K562 (cell line): ENCODE results near the gene GATC. TPM values are rescaled to one million over a fixed set of nuclear protein-coding genes. Genes with fewer than 3 reads are reported as not detected.

Experiments
- CEBPZ ChIP-seq: fragments of 150-350 bp; IDR thresholded peaks from 2 replicates; pipeline ENCODE4 v1.6.1; 2014; ENCODE audit warnings: low read depth, mild to moderate bottlenecking, low read length, borderline replicate concordance
- ETS1 ChIP-seq: conservative IDR thresholded peaks from 2 replicates; pipeline ENCODE4 v1.6.1; 2011; ENCODE audit warnings: low read depth, mild to moderate bottlenecking, low read length; ENCODE audit not compliant: control insufficient read depth
- FOXA3 ChIP-seq, 2 experiments: fragments of 450-650 bp in 1 of 2; sonication (generic) in 1 of 2; formaldehyde crosslinking; IDR thresholded peaks in 1 of 2; conservative IDR thresholded peaks in 1 of 2; 2 replicates each; pipeline versions ENCODE4 v1.4.0 to v1.8.0; 2020 to 2022; ENCODE audit warnings: mild to moderate bottlenecking in 2 of 2, missing genetic modification reagents in 1 of 2
- HDAC1 ChIP-seq, 2 experiments: fragments of 450-650 bp; IDR thresholded peaks; 2 replicates each; pipeline ENCODE4 v1.6.1; 2016 to 2017; ENCODE audit warnings: inconsistent platforms in 1 of 2, mild to moderate bottlenecking in 1 of 2, moderate library complexity in 1 of 2
- HDAC2 ChIP-seq: fragments of 450-650 bp; IDR thresholded peaks from 2 replicates; pipeline ENCODE4 v1.6.1; 2016; ENCODE audit warnings: mild to moderate bottlenecking
- HDGF ChIP-seq: fragments of 450-650 bp; IDR thresholded peaks from 2 replicates; pipeline ENCODE4 v1.6.1; 2016
- MAFF ChIP-seq: IDR thresholded peaks from 2 replicates; pipeline ENCODE4 v1.6.1; 2012; ENCODE audit warnings: low read length, improper control_type of control experiment
- MCM3 ChIP-seq: fragments of 450-650 bp; IDR thresholded peaks from 2 replicates; pipeline ENCODE4 v1.6.1; 2016
- NR2C1 ChIP-seq, 2 experiments: fragments of 450-650 bp; IDR thresholded peaks; 2 replicates each; pipeline ENCODE4 v1.6.1; 2017; ENCODE audit warnings: mild to moderate bottlenecking in 2 of 2, antibody characterized with exemption in 1 of 2, inconsistent platforms in 1 of 2, missing compliant biosample characterization in 1 of 2, missing genetic modification characterization in 1 of 2
- RNF219 ChIP-seq: fragments of 250-450 bp; sonication (Bioruptor Pico); IDR thresholded peaks from 2 replicates; pipeline ENCODE4 v1.5.0; 2022; ENCODE audit warnings: mild to moderate bottlenecking
- TAF1 ChIP-seq: IDR thresholded peaks from 2 replicates; pipeline ENCODE4 v1.6.1; 2011; ENCODE audit warnings: mild to moderate bottlenecking, low read length, moderate library complexity; ENCODE audit not compliant: insufficient read depth, control insufficient read depth, severe bottlenecking; ENCODE audit errors: extremely low read depth
- TCF3 ChIP-seq: sonication (generic); formaldehyde crosslinking; IDR thresholded peaks from 2 replicates; pipeline ENCODE4 v1.4.0; 2020; ENCODE audit warnings: mild to moderate bottlenecking, missing genetic modification reagents
- TFAP4 ChIP-seq: sonication (generic); formaldehyde crosslinking; IDR thresholded peaks from 2 replicates; pipeline ENCODE4 v1.8.0; 2022; ENCODE audit warnings: missing genetic modification reagents, mild to moderate bottlenecking, moderate library complexity, borderline replicate concordance
- UBTF ChIP-seq, 2 experiments: IDR thresholded peaks; 2 replicates each; pipeline ENCODE4 v1.6.1; 2012; ENCODE audit warnings: improper control_type of control experiment in 2 of 2, low read depth in 2 of 2, low read length in 2 of 2, borderline replicate concordance in 1 of 2
- ZFPM2 ChIP-seq: fragments of 250-450 bp; sonication (Bioruptor Pico); IDR thresholded peaks from 2 replicates; pipeline ENCODE4 v1.5.1; 2022; ENCODE audit warnings: mild to moderate bottlenecking
- ZNF282 ChIP-seq: sonication (generic); formaldehyde crosslinking; IDR thresholded peaks from 2 replicates; pipeline ENCODE4 v1.8.1; 2023; ENCODE audit warnings: missing genetic modification reagents
- ZNF584 ChIP-seq: fragments of 200-800 bp; sonication (Bioruptor generic); IDR thresholded peaks from 2 replicates; pipeline ENCODE4 v1.6.1; 2016; ENCODE audit warnings: low read depth, mild to moderate bottlenecking, missing genetic modification characterization, missing compliant biosample characterization
- ZNF830 ChIP-seq: fragments of 250-450 bp; sonication (Bioruptor Pico); IDR thresholded peaks from 2 replicates; pipeline ENCODE4 v1.5.0; 2021; ENCODE audit warnings: mild to moderate bottlenecking
- ZSCAN32 ChIP-seq: fragments of 450-650 bp; formaldehyde crosslinking; IDR thresholded peaks from 2 replicates; pipeline ENCODE4 v1.4.0; 2020; ENCODE audit warnings: mild to moderate bottlenecking, moderate library complexity
- polyA plus RNA-seq, 8 experiments: library from polyadenylated mRNA; depleted of rRNA in 4 of 8; stranded (reverse) in 5 of 8; unstranded in 3 of 8; fragments of >200 nt; fragmentation: Nextera tagmentation in 2 of 8; fragmentation: Illumina TruSeq in 1 of 8; extraction: Ambion mirVana in 2 of 8; extraction: Trizol in 1 of 8; gene quantifications; 2 replicates each; pipeline versions ENCODE4 v1.2.1 to v1.2.3, GENCODE V29; 2011 to 2014; ENCODE audit warnings: inconsistent platforms in 1 of 8, missing spikeins in 1 of 8
- total RNA-seq, 7 experiments: library from RNA; depleted of rRNA in 6 of 7; stranded (reverse); fragments of >200 nt in 6 of 7; fragmentation: Illumina TruSeq in 2 of 7; extraction: Trizol in 2 of 7; gene quantifications; 2 replicates each; pipeline versions ENCODE4 v1.2.1 to v1.2.3, GENCODE V29; 2011 to 2021; ENCODE audit warnings: low replicate concordance in 1 of 7

The GATC gene
- total and polyA plus RNA-seq, 9 of the 15 experiments (the other 6 are each of a cell fraction or from before 2014, with no cell fraction given): 5.8 to 52.6 (median 28.2) TPM

- TF ChIP-seq RNF219 (no peak), ZNF282 (CRISPR knock-in tag) (no peak), ZFPM2 (no peak), HDAC2 (0 out of 2 replicates have a peak, but pooled peaks have one; percentile 38), HDGF (no peak), TCF3 (CRISPR knock-in tag) (peak; percentile 13; the same call in 1 of the 2 replicates), ETS1 (no peak), ZNF584 (CRISPR knock-in tag) (no peak), MAFF (no peak), ZNF830 (no peak), MCM3 (no peak), ZSCAN32 (no peak), CEBPZ (no peak), TFAP4 (no peak), NR2C1 (IDR thresholded peaks at IDR 0.05) (no peak), NR2C1 (tag; IDR thresholded peaks at IDR 0.05) (no peak), TAF1 (no peak), FOXA3 (CRISPR knock-in tag; conservative IDR thresholded peaks at IDR 0.05 in 1 of 2, IDR thresholded peaks at IDR 0.05 in 1 of 2) (no peak), HDAC1 (IDR thresholded peaks at IDR 0.05) (peak in 1 of 2 experiments; percentile 48; a peak in 2 of 4 replicates), UBTF (IDR thresholded peaks at IDR 0.05; ENCODE audit: borderline replicate concordance in 1 of 2, low read depth in 2 of 2, low read length in 2 of 2) (no peak)
Observed at GRCh38 chr12:120474616-120474960, 28.3 kb downstream of the GATC start (continued).
